Natural killer cell treated with Interleukin-12 subunit alpha and Interleukin-12 subunit beta and Interleukin-15 and Interleukin-18, amount 100 ng/mL, for 72 hours (primary cell): ENCODE results near the gene ANKRD9. TPM values are rescaled to one million over a fixed set of nuclear protein-coding genes. Genes with fewer than 3 reads are reported as not detected.

Source experiments
- ATAC-seq, 2 donors: fragments of 150-1000 bp; cut with Tn5 transposase in 1 of 2; sonication (Bioruptor Pico), chemical (Tn5 transposase) in 1 of 2; 2 replicates each; pipeline ENCODE4 v1.10.0; 2021
- DNase-seq: peaks from one replicate; pipeline ENCODE4 v3.0.0; 2022; ENCODE audit warnings: low spot score
- H3K27ac Mint-ChIP-seq, 2 donors: 1 replicate in 1 of 2; 2 replicates in 1 of 2; pipeline ENCODE4 v1.8.0; 2022; ENCODE audit warnings: mixed read lengths in 2 of 2, mild to moderate bottlenecking in 1 of 2, moderate library complexity in 1 of 2
- H3K27me3 Mint-ChIP-seq, 2 donors: 1 replicate in 1 of 2; 2 replicates in 1 of 2; pipeline ENCODE4 v1.8.0; 2022; ENCODE audit warnings: mixed read lengths in 2 of 2
- H3K36me3 Mint-ChIP-seq: one replicate; pipeline ENCODE4 v1.8.0; 2022; ENCODE audit warnings: mixed read lengths
- H3K4me1 Mint-ChIP-seq, 2 donors: 1 replicate in 1 of 2; 2 replicates in 1 of 2; pipeline ENCODE4 v1.8.0; 2022; ENCODE audit warnings: low read depth in 2 of 2, mixed read lengths in 2 of 2, mild to moderate bottlenecking in 1 of 2
- H3K4me3 Mint-ChIP-seq: one replicate; pipeline ENCODE4 v1.8.0; 2022; ENCODE audit warnings: mixed read lengths
- H3K9me3 Mint-ChIP-seq: 2 replicates; pipeline ENCODE4 v1.8.0; 2022; ENCODE audit warnings: mixed read lengths
- total RNA-seq, 2 donors: library from RNA; stranded (reverse); gene quantifications; one replicate each; pipeline ENCODE4 v1.2.3, GENCODE V29; 2022

Gene ANKRD9
- total RNA-seq, 2 donors from 2014 or later, result 7.9 to 12.7 TPM

- no peaks in the 10 kb centered on the region for H3K9me3 Mint-ChIP-seq
- no peak for DNase-seq
- no peaks in the 10 kb centered on the region for H3K36me3 Mint-ChIP-seq
- H3K4me3 Mint-ChIP-seq, result peak overlapping the region; percentile 17
- peaks cover 5 to 19% of the 10 kb centered on the region in 2 donors for H3K4me1 Mint-ChIP-seq
- ATAC-seq, result no peak
- no peak overlapping the region for H3K27ac Mint-ChIP-seq
- H3K27me3 Mint-ChIP-seq, result no peaks in the 10 kb centered on the region
Measured at GRCh38 chr14:102511538-102511937, 2.0 kb upstream of the ANKRD9 start.

GRCh38 chr14:102510616-102511520 lies 1.3 kb upstream of the ANKRD9 start:
- no peaks in the 10 kb centered on the region for H3K36me3 Mint-ChIP-seq
- no peak for ATAC-seq
- no peaks in the 10 kb centered on the region for H3K9me3 Mint-ChIP-seq
- H3K27ac Mint-ChIP-seq, result peak overlapping the region in 1 of 2 donors; percentile 23
- no peak for DNase-seq
- peaks cover 5 to 15% of the 10 kb centered on the region in 2 donors for H3K4me1 Mint-ChIP-seq
- H3K27me3 Mint-ChIP-seq, result no peaks in the 10 kb centered on the region
- H3K4me3 Mint-ChIP-seq, result peak overlapping the region; percentile 86

GRCh38 chr14:102508774-102509745 lies 516 bp downstream of the ANKRD9 start:
- Mint-ChIP-seq H3K4me1 (peaks cover 5 to 15% of the 10 kb centered on the region in 2 donors), H3K27ac (no peak overlapping the region), H3K36me3 (no peaks in the 10 kb centered on the region), H3K4me3 (peak overlapping the region; percentile 86), H3K9me3 (no peaks in the 10 kb centered on the region), H3K27me3 (no peaks in the 10 kb centered on the region)
- ATAC-seq (peak; percentile 2 to 34), DNase-seq (no peak)

- no peaks in the 10 kb centered on the region for H3K27me3 Mint-ChIP-seq
- no peaks in the 10 kb centered on the region for H3K9me3 Mint-ChIP-seq
- ATAC-seq (no peak), DNase-seq (no peak)
- peak overlapping the region; percentile 70 for H3K4me3 Mint-ChIP-seq
- H3K27ac Mint-ChIP-seq, result no peak overlapping the region
- H3K36me3 Mint-ChIP-seq, result no peaks in the 10 kb centered on the region
- H3K4me1 Mint-ChIP-seq, result peaks cover 5 to 15% of the 10 kb centered on the region in 2 donors
Measured at GRCh38 chr14:102508410-102508773, 1.2 kb downstream of the ANKRD9 start.

- no peak overlapping the region for H3K27ac Mint-ChIP-seq
- peaks cover 5 to 15% of the 10 kb centered on the region in 2 donors for H3K4me1 Mint-ChIP-seq
- no peaks in the 10 kb centered on the region for H3K36me3 Mint-ChIP-seq
- ATAC-seq, result no peak
- no peaks in the 10 kb centered on the region for H3K9me3 Mint-ChIP-seq
- DNase-seq, result no peak
- H3K4me3 Mint-ChIP-seq, result peak overlapping the region; percentile 70
- no peaks in the 10 kb centered on the region for H3K27me3 Mint-ChIP-seq
Measured at GRCh38 chr14:102507857-102508312, 1.7 kb downstream of the ANKRD9 start.

- Mint-ChIP-seq H3K27me3 (no peaks in the 10 kb centered on the region), H3K27ac (no peak overlapping the region), H3K36me3 (no peaks in the 10 kb centered on the region), H3K9me3 (no peaks in the 10 kb centered on the region), H3K4me1 (peaks cover 5 to 15% of the 10 kb centered on the region in 2 donors), H3K4me3 (no peak overlapping the region)
- DNase-seq (no peak), ATAC-seq (no peak)
Measured at GRCh38 chr14:102507081-102507856, 2.3 kb downstream of the ANKRD9 start.

GRCh38 chr14:102506626-102506925 lies 3.0 kb downstream of the ANKRD9 start:
- Mint-ChIP-seq H3K36me3 (no peaks in the 10 kb centered on the region), H3K9me3 (no peaks in the 10 kb centered on the region), H3K27me3 (no peaks in the 10 kb centered on the region), H3K4me3 (no peak overlapping the region), H3K27ac (no peak overlapping the region), H3K4me1 (peaks cover 5 to 15% of the 10 kb centered on the region in 2 donors)
- DNase-seq (no peak), ATAC-seq (no peak)

- Mint-ChIP-seq H3K36me3 (no peaks in the 10 kb centered on the region), H3K27ac (no peak overlapping the region), H3K27me3 (no peaks in the 10 kb centered on the region), H3K9me3 (no peaks in the 10 kb centered on the region), H3K4me3 (no peak overlapping the region), H3K4me1 (peaks cover 9 to 15% of the 10 kb centered on the region in 2 donors)
- DNase-seq (no peak), ATAC-seq (no peak)
Measured at GRCh38 chr14:102505775-102506625, 3.6 kb downstream of the ANKRD9 start.

- Mint-ChIP-seq H3K4me1 (peaks cover 12 to 14% of the 10 kb centered on the region in 2 donors), H3K9me3 (no peaks in the 10 kb centered on the region), H3K27me3 (no peaks in the 10 kb centered on the region), H3K36me3 (no peaks in the 10 kb centered on the region), H3K27ac (no peak overlapping the region), H3K4me3 (no peak overlapping the region)
- ATAC-seq, result no peak
- no peak for DNase-seq
Measured at GRCh38 chr14:102505000-102505619, 4.5 kb downstream of the ANKRD9 start.

- DNase-seq (no peak), ATAC-seq (no peak)
- no peak overlapping the region for H3K27ac Mint-ChIP-seq
- H3K27me3 Mint-ChIP-seq, result no peaks in the 10 kb centered on the region
- no peaks in the 10 kb centered on the region for H3K9me3 Mint-ChIP-seq
- H3K4me1 Mint-ChIP-seq, result peaks cover 14 to 17% of the 10 kb centered on the region in 2 donors
- no peaks in the 10 kb centered on the region for H3K36me3 Mint-ChIP-seq
- no peak overlapping the region for H3K4me3 Mint-ChIP-seq
Measured at GRCh38 chr14:102504328-102504999, 5.1 kb downstream of the ANKRD9 start.

GRCh38 chr14:102503641-102504327 lies 5.8 kb downstream of the ANKRD9 start:
- no peaks in the 10 kb centered on the region for H3K27me3 Mint-ChIP-seq
- DNase-seq, result no peak
- H3K4me1 Mint-ChIP-seq, result peaks cover 14 to 15% of the 10 kb centered on the region in 2 donors
- no peak overlapping the region for H3K4me3 Mint-ChIP-seq
- H3K9me3 Mint-ChIP-seq, result no peaks in the 10 kb centered on the region
- no peaks in the 10 kb centered on the region for H3K36me3 Mint-ChIP-seq
- H3K27ac Mint-ChIP-seq, result no peak overlapping the region
- ATAC-seq, result no peak
